ENCODE measurements around the gene KCNJ6.
A peak's percentile ranks its signal among the peaks of the same experiment; 100 is the strongest.

The KCNJ6 gene

DNA sequence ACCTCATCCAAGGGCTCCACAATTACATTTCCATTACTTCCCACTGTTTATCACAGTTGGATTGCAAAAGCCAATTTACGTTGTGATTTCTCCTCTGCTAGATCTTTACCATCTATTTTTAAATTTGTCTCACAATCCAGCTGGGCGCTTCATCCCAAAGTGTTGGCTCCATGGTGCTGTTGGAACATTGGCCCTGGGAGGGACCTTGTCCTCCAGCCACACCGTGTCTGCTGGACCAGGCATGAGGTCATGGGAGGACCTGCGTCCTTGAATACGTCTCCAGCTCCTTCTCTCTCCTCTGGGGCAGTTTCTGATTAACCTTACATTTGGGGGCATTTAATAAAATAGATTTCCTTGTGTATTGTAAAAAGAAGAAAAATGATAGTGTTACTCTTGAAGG, 125.4 kb downstream of the KCNJ6 start:
- TF ChIP-seq, protein P1, sequence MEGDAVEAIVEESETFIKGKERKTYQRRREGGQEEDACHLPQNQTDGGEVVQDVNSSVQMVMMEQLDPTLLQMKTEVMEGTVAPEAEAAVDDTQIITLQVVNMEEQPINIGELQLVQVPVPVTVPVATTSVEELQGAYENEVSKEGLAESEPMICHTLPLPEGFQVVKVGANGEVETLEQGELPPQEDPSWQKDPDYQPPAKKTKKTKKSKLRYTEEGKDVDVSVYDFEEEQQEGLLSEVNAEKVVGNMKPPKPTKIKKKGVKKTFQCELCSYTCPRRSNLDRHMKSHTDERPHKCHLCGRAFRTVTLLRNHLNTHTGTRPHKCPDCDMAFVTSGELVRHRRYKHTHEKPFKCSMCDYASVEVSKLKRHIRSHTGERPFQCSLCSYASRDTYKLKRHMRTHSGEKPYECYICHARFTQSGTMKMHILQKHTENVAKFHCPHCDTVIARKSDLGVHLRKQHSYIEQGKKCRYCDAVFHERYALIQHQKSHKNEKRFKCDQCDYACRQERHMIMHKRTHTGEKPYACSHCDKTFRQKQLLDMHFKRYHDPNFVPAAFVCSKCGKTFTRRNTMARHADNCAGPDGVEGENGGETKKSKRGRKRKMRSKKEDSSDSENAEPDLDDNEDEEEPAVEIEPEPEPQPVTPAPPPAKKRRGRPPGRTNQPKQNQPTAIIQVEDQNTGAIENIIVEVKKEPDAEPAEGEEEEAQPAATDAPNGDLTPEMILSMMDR (IDR thresholded peaks at IDR 0.05; ENCODE audit: low read depth, low read length, missing control alignments), result no peak
- Histone ChIP-seq H3K27me3 (replicated peaks) (no peaks in the 10 kb centered on the region), H3K4me3 (ENCODE audit: low read depth, low read length) (no peak overlapping the region), H3K27ac (no peak overlapping the region), H3K36me3 (replicated peaks) (no peaks in the 10 kb centered on the region)
- no peak for DNase-seq
- in situ Hi-C loops (cut with HindIII; ENCODE audit: low pct_ligation_motif_present, low sequenced_read_pairs), result no loop called here

DNA sequence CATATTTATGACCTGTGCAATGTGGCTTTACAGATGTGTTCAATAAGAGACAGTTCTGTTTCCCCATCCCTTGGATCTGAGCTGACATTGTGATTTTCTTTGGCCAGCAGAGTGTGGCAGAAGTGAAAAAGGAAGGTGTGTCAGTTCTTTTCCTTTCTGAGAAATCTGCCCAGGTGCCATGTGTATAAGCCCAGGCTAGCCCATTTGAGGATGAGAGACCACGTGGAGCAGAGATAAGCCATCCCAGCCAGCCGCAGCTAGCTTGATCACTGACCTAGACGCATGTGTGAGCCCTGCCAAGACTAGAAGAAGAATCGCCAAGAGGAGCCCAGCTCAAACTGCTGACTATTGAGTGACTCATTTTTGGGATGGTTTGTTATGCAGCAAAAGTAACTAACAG, 127.8 kb downstream of the KCNJ6 start:
- TF ChIP-seq, protein P1 (IDR thresholded peaks at IDR 0.05; ENCODE audit: low read depth, low read length, missing control alignments), result no peak
- in situ Hi-C loops (cut with HindIII; ENCODE audit: low pct_ligation_motif_present, low sequenced_read_pairs), result no loop called here
- Histone ChIP-seq H3K4me3 (ENCODE audit: low read depth, low read length) (no peak overlapping the region), H3K36me3 (replicated peaks) (no peaks in the 10 kb centered on the region), H3K27ac (no peak overlapping the region), H3K27me3 (replicated peaks) (no peaks in the 10 kb centered on the region)
- no peak for DNase-seq

DNA sequence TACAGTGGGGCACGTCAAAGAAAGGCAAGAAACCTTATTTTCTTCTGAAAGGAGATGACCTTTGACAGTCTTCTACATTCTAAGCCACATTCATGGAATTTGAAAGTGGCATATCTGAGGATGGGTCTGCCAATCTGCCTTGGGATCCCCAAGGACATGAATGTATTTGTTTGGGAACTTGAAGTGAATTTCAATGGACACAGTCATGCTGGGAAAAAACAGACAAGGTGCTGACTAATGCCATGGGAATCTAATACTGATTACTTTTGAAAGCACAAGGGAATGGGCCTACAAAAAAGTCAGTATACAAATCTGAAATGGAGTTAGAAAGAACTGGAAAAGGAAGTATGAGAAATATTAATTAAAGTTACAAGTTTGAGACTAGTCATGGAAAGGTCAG, 128.8 kb downstream of the KCNJ6 start:
- in situ Hi-C loops (cut with HindIII; ENCODE audit: low pct_ligation_motif_present, low sequenced_read_pairs), result no loop called here
- DNase-seq, result peak; percentile 86
- no peak overlapping the region for H3K4me3 ChIP-seq (ENCODE audit: low read depth, low read length)
- peak overlapping the region; percentile 65 for H3K27ac ChIP-seq
- no peaks in the 10 kb centered on the region for H3K27me3 ChIP-seq (replicated peaks)
- TF ChIP-seq, protein P1 (IDR thresholded peaks at IDR 0.05; ENCODE audit: low read depth, low read length, missing control alignments), result no peak
- no peaks in the 10 kb centered on the region for H3K36me3 ChIP-seq (replicated peaks)

DNA sequence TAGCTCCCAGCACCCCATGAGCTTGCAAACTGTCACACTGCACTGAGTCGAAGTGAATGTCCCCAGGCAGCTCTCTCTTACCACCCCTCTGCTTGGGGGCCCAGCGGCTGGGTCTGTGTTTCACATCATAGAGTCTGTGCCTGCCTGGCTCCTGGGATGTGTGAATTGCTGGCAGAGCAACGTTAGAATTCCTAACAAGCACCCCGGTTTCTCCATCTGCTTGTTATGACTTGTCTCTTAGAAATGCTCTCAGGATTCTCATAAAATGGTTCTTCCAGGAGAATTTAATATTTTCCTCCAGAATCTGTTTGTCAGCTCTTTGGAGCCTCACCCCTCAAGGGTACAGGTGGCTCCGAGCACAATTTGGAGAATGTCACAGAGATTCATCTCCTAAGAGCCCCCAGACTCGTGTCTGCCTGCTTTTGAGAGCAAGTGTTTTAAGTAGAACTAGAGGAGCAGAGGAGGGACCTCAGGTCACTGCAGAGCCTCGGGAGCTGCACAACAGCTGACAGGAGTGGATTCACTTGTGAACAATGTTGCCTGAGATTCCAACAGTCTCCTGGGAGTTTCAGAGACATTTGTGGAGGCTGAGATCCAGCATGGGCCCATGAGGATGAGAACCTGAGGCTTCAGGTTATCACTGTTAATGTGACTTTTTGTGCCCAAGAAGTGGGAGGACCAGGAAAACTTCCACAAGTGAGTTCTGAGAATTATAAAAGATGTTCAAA, 131.5 kb downstream of the KCNJ6 start:
- in situ Hi-C loops (cut with HindIII; ENCODE audit: low pct_ligation_motif_present, low sequenced_read_pairs), result no loop called here
- Histone ChIP-seq H3K27ac (no peak overlapping the region), H3K4me3 (ENCODE audit: low read depth, low read length) (no peak overlapping the region), H3K36me3 (replicated peaks) (no peaks in the 10 kb centered on the region), H3K27me3 (replicated peaks) (no peaks in the 10 kb centered on the region)
- TF ChIP-seq, protein P1 (IDR thresholded peaks at IDR 0.05; ENCODE audit: low read depth, low read length, missing control alignments), result no peak
- peak; percentile 30 for DNase-seq

DNA sequence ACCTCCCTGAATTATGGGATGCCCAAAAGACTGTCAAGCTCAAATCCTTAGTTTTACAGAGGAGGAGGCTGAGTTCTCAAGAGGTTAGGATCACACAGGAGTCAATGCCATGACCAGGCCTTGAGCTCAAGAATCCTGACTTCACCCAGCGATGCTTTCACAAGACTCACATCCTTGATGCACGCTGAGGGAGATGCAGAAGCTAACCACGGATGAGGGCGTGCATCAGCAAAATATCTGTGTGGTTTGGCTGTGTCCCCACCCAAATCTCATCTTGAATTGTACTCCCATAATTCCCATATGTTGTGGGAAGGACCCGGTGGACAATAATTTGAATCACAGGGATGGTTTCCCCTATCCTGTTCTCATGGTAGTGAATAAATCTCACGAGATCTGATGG, 133.2 kb downstream of the KCNJ6 start:
- H3K36me3 ChIP-seq (replicated peaks), result no peaks in the 10 kb centered on the region
- no peaks in the 10 kb centered on the region for H3K27me3 ChIP-seq (replicated peaks)
- in situ Hi-C loops (cut with HindIII; ENCODE audit: low pct_ligation_motif_present, low sequenced_read_pairs), result no loop called here
- no peak overlapping the region for H3K4me3 ChIP-seq (ENCODE audit: low read depth, low read length)
- TF ChIP-seq, protein P1 (IDR thresholded peaks at IDR 0.05; ENCODE audit: low read depth, low read length, missing control alignments), result no peak
- H3K27ac ChIP-seq, result no peak overlapping the region
- peak; percentile 51 for DNase-seq
